Osteocyte (in vitro differentiated cells): Measurements from ENCODE around the gene SCN5A. TPM values are rescaled to one million over a fixed set of nuclear protein-coding genes. Genes with fewer than 3 reads are reported as not detected.

Source experiments
- DNase-seq: peaks from one replicate; pipeline ENCODE4 v3.0.0; 2021; ENCODE audit warnings: mixed read lengths; ENCODE audit not compliant: unreplicated experiment; ENCODE audit errors: extremely low spot score
- H3K27ac Mint-ChIP-seq: one replicate; pipeline ENCODE4 v1.8.0; 2021; ENCODE audit warnings: mild to moderate bottlenecking, mixed read lengths; ENCODE audit not compliant: unreplicated experiment
- H3K27me3 Mint-ChIP-seq: one replicate; pipeline ENCODE4 v1.8.0; 2021; ENCODE audit warnings: mixed read lengths; ENCODE audit not compliant: unreplicated experiment
- H3K36me3 Mint-ChIP-seq: one replicate; pipeline ENCODE4 v1.8.0; 2021; ENCODE audit warnings: mixed read lengths; ENCODE audit not compliant: unreplicated experiment
- H3K4me1 Mint-ChIP-seq: one replicate; pipeline ENCODE4 v1.8.0; 2021; ENCODE audit warnings: mixed read lengths; ENCODE audit not compliant: unreplicated experiment
- H3K4me3 Mint-ChIP-seq: one replicate; pipeline ENCODE4 v1.8.0; 2021; ENCODE audit warnings: mild to moderate bottlenecking, moderate library complexity, mixed read lengths; ENCODE audit not compliant: unreplicated experiment
- H3K9me3 Mint-ChIP-seq: one replicate; pipeline ENCODE4 v1.8.0; 2021; ENCODE audit warnings: mixed read lengths; ENCODE audit not compliant: unreplicated experiment
- total RNA-seq: library from RNA; stranded (reverse); gene quantifications from 2 replicates; pipeline ENCODE4 v1.2.1, GENCODE V29; 2021
- TF ChIP-seq, protein P1 (sequence below): fragments of 200-600 bp; sonication (generic); IDR thresholded peaks from 2 replicates; pipeline ENCODE4 v1.5.0; 2021; ENCODE audit warnings: antibody characterized with exemption, mild to moderate bottlenecking, moderate library complexity

SCN5A gene
- total RNA-seq, 1 donor from 2014 or later: not detected

GRCh38 chr3:38617137-38617536 is 32.4 kb downstream of the SCN5A start:
- Mint-ChIP-seq H3K36me3 (no peaks in the 10 kb centered on the region), H3K9me3 (no peaks in the 10 kb centered on the region), H3K27me3 (peaks cover 3% of the 10 kb centered on the region), H3K27ac (no peak overlapping the region), H3K4me1 (no peaks in the 10 kb centered on the region), H3K4me3 (no peak overlapping the region)
- TF ChIP-seq, protein P1, sequence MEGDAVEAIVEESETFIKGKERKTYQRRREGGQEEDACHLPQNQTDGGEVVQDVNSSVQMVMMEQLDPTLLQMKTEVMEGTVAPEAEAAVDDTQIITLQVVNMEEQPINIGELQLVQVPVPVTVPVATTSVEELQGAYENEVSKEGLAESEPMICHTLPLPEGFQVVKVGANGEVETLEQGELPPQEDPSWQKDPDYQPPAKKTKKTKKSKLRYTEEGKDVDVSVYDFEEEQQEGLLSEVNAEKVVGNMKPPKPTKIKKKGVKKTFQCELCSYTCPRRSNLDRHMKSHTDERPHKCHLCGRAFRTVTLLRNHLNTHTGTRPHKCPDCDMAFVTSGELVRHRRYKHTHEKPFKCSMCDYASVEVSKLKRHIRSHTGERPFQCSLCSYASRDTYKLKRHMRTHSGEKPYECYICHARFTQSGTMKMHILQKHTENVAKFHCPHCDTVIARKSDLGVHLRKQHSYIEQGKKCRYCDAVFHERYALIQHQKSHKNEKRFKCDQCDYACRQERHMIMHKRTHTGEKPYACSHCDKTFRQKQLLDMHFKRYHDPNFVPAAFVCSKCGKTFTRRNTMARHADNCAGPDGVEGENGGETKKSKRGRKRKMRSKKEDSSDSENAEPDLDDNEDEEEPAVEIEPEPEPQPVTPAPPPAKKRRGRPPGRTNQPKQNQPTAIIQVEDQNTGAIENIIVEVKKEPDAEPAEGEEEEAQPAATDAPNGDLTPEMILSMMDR: no peak
- no peak for DNase-seq

- H3K4me1 Mint-ChIP-seq: no peaks in the 10 kb centered on the region
- H3K36me3 Mint-ChIP-seq: no peaks in the 10 kb centered on the region
- TF ChIP-seq, protein P1: no peak
- H3K4me3 Mint-ChIP-seq: no peak overlapping the region
- peaks cover 3% of the 10 kb centered on the region for H3K27me3 Mint-ChIP-seq
- no peaks in the 10 kb centered on the region for H3K9me3 Mint-ChIP-seq
- DNase-seq: no peak
- no peak overlapping the region for H3K27ac Mint-ChIP-seq
Observed at GRCh38 chr3:38616658-38617057, 32.8 kb downstream of the SCN5A start.

DNA sequence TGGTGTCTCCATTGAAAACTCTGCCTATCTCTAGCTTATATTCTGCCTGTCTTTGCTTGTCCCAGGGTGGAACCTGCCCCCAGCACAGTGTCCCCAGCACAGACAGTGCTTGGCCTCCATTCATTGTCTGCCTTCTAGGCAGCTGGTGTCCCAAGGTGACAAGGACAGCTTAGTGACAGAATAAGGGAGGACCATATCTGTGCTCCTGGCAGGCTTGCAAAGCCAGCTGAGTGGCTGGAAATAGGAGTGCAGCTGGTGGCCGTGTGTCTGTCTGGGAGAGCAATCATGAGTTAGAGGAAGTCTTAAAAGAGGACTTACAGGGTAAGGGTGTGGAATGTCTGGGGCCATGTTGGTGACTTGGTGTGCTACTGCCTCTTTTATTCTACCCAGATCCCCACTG is 33.4 kb downstream of the SCN5A start:
- TF ChIP-seq, protein P1: no peak
- no peak overlapping the region for H3K4me3 Mint-ChIP-seq
- no peaks in the 10 kb centered on the region for H3K36me3 Mint-ChIP-seq
- H3K27me3 Mint-ChIP-seq: peaks cover 3% of the 10 kb centered on the region
- H3K9me3 Mint-ChIP-seq: no peaks in the 10 kb centered on the region
- no peak for DNase-seq
- H3K4me1 Mint-ChIP-seq: no peaks in the 10 kb centered on the region
- H3K27ac Mint-ChIP-seq: no peak overlapping the region

- no peak for DNase-seq
- peaks cover 3% of the 10 kb centered on the region for H3K27me3 Mint-ChIP-seq
- no peaks in the 10 kb centered on the region for H3K9me3 Mint-ChIP-seq
- H3K27ac Mint-ChIP-seq: no peak overlapping the region
- H3K4me1 Mint-ChIP-seq: no peaks in the 10 kb centered on the region
- H3K4me3 Mint-ChIP-seq: no peak overlapping the region
- TF ChIP-seq, protein P1: no peak
- no peaks in the 10 kb centered on the region for H3K36me3 Mint-ChIP-seq
Observed at GRCh38 chr3:38614651-38615352, 34.7 kb downstream of the SCN5A start.

DNA sequence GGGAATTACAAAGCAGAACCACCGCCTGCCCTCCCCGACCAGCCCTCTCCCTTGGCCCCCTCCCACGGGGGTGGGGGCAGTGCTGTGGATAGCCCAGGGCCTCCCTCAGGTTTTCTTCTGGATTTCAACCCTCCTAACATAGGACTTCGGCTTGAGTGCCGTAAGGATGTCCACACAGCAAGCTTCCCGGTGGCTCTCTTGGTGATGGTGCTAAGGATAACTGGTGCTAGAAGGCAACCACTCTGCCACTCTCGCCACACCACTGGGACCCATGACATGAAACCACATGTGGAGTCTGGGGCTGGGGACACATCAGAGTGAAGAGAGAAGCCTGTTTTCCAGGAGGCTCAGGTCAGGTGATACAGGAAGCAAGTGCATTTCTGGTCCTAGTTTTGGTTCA is 35.4 kb downstream of the SCN5A start:
- no peaks in the 10 kb centered on the region for H3K4me1 Mint-ChIP-seq
- no peak overlapping the region for H3K27ac Mint-ChIP-seq
- no peak for DNase-seq
- H3K9me3 Mint-ChIP-seq: no peaks in the 10 kb centered on the region
- no peaks in the 10 kb centered on the region for H3K36me3 Mint-ChIP-seq
- TF ChIP-seq, protein P1: no peak
- H3K4me3 Mint-ChIP-seq: no peak overlapping the region
- H3K27me3 Mint-ChIP-seq: peaks cover 3% of the 10 kb centered on the region
